ENCODE measurements around the gene FGF22.
A peak's percentile ranks its signal among the peaks of the same experiment; 100 is the strongest.

The FGF22 gene

GRCh38 chr19:679418-680286, 40.0 kb downstream of the FGF22 start:
- peak; percentile 80 for DNase-seq (ENCODE audit: low read depth)

- DNase-seq (ENCODE audit: low read depth) = peak; percentile 97
Observed at GRCh38 chr19:680287-681028, 40.8 kb downstream of the FGF22 start.

- DNase-seq (ENCODE audit: low read depth) = no peak
Observed at GRCh38 chr19:681029-682019, 41.6 kb downstream of the FGF22 start.

DNA sequence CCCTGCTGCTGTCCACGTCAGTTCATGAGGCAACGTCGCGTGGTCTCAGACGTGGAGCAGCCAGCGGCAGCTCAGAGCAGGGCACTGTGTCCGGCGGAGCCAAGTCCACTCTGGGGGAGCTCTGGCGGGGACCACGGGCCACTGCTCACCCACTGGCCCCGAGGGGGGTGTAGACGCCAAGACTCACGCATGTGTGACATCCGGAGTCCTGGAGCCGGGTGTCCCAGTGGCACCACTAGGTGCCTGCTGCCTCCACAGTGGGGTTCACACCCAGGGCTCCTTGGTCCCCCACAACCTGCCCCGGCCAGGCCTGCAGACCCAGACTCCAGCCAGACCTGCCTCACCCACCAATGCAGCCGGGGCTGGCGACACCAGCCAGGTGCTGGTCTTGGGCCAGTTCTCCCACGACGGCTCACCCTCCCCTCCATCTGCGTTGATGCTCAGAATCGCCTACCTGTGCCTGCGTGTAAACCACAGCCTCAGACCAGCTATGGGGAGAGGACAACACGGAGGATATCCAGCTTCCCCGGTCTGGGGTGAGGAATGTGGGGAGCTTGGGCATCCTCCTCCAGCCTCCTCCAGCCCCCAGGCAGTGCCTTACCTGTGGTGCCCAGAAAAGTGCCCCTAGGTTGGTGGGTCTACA, 43.1 kb downstream of the FGF22 start:
- no peak for DNase-seq (ENCODE audit: low read depth)

DNA sequence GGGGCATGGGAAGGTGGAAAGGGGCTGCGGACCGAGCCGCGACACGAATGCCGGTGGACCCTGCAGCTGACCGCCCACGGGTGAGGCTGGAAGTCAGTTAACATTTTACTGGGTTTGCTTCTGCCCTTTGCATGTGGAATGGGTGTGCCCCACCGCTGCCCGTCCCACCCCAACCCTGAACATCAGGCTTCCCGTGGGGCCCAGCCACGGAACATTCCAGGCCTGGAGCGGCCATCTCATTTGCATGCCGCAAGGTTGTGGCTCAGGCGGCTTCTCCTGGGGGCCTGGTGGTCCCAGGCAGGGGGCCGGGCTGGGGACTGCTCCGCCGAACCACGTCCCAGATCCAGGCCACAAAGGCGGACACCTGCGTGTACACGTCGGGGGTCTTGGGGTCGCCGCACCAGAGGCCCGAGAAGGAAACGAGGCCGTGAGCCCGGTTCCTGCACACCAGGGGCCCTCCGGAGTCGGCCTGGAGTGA, 45.8 kb downstream of the FGF22 start:
- DNase-seq (ENCODE audit: low read depth) = no peak

DNA sequence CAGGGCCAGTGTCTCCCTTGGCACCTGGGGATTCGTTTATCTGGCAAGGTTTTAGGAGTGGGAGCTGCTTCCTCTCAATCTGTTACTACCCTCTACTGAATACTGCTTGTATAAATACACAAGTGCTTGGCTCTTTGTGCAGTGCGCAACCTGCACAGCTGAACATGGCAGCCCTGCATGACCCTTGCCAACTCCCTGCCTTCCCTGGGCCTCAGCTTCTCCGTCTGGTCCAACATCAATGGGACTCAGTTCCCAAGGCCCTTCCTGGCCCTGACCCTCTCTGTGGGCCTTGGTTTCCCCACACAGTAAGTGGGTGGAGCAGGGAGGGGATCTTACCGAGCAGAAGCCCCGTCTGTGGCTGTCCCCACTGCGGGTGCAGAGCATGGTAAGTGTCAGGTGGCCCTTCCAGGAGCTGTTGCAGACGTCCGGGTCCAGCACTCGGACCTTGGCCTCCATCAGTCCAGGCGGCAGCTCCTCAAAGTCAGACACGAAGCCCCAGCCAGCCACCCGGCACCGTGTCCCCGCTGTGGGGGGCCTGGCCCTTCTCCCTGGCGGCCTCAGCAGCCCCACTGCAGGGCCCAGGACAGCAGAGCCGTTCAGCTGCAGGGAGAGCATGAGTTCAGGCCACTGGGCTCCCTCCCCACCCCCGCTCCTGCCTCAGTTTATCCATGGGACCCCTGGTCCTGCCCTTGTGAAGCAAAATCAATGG, 47.1 kb downstream of the FGF22 start:
- DNase-seq (ENCODE audit: low read depth) = no peak

GRCh38 chr19:687569-688166, 48.0 kb downstream of the FGF22 start:
- no peak for DNase-seq (ENCODE audit: low read depth)

GRCh38 chr19:688214-688613, 48.5 kb downstream of the FGF22 start:
- peak; percentile 27 for DNase-seq (ENCODE audit: low read depth)

DNA sequence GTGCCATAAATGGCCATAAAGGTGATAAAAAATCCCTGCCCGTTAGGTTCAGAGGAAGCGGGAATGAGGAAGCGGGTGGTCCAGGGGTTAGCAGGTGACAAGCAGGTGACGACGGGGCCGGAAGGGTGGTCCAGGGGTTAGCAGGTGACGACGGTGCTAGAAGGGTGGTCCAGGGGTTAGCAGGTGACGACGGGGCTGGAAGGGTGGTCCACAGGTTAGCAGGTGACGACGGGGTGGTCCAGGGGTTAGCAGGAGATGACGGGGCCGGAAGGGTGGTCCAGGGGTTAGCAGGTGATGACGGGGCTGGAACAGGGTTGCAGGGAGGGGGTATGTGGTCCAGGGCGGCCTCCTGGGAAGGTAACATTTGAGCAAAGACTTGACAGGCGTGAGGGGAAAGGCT, 49.3 kb downstream of the FGF22 start:
- DNase-seq (ENCODE audit: low read depth) = no peak

GRCh38 chr19:690203-690602, 50.5 kb downstream of the FGF22 start:
- DNase-seq (ENCODE audit: low read depth) = no peak

Data from ELR (cell line).